GM18867 (cell line): ENCODE data around the gene ZSCAN5B.
"Not testable (repeated sequence)": the region's sequence is repeated elsewhere in the genome, so short reads cannot be mapped to it uniquely, and the experiment has no call there.

Experiments
- ATAC-seq: cut with Tn5 transposase; IDR thresholded peaks from one replicate; pipeline ENCODE4 v1.9.1; 2021; ENCODE audit warnings: mild to moderate bottlenecking, moderate library complexity; ENCODE audit not compliant: unreplicated experiment

ZSCAN5B gene

DNA sequence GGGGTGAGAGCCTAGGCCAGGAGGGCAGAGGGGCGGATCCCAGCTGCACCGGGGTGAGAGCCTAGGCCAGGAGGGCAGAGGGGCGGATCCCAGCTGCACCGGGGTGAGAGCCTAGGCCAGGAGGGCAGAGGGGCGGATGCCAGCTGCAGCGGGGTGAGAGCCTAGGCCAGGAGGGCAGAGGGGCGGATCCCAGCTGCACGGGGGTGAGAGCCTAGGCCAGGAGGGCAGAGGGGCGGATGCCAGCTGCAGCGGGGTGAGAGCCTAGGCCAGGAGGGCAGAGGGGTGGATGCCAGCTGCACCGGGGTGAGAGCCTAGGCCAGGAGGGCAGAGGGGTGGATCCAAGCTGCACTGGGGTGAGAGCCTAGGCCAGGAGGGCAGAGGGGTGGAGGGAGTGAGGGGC lies 21.3 kb downstream of the ZSCAN5B start:
- not testable (repeated sequence) for ATAC-seq

DNA sequence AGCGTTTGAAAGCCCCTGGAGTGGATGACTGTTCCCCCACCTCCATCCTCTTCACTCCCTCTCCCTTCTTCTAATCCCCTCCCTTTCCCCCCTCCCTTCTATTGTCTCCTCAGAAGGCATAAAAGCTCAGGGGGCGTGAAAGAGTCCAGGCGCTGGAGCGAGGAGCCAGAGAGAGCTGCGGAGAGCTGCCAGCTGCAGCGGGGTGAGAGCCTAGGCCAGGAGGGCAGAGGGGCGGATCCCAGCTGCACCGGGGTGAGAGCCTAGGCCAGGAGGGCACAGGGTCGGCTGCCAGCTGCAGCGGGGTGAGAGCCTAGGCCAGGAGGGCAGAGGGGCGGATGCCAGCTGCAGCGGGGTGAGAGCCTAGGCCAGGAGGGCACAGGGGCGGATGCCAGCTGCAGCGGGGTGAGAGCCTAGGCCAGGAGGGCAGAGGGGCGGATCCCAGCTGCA lies 21.7 kb downstream of the ZSCAN5B start, which contains the start of gene GALP:
GALP (plus strand) TSS at position 148 of the 447 bp plus-strand sequence. CDS start 1,101 bp downstream, outside the sequence.
- ATAC-seq: not testable (repeated sequence)

DNA sequence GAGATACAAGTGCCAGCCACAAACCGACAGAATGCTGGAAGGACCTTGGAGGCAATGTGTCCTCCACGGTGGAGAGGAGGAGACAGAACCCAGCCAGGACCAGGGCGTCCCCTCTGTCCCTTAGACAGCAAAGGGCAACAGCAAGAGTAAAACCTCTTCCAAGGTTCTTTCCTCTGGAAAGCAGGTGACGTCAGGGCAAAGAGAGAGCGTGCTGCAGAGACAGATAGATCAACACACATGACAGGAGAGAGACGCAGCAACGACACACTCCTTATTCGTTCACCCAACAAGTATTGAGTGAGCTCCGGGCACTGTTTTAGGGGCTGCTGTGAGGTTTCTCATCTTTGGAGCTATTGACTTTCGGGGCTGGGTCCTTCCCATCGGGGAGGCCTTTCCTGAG lies 23.0 kb downstream of the ZSCAN5B start:
- ATAC-seq: no peak

DNA sequence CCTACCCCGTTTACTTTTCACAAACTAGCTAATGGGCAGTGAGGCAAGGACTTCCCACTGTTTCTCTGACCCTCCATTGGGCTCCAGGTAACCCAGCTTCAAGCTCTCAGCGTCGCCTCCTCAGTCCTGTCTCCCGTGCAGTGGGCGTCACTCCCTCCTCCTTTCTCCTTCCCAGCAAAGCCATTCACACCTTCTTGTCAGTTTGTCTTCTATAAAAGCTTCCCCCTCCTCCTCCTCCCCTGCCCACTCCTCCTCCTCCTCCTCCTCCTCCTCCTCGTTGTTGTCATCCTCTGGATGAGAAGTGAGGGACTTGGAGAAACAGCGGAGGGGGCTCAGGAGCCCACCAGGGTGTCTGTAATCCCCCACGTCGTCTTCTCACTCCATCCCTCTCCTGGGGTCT lies 23.5 kb downstream of the ZSCAN5B start:
- no peak for ATAC-seq

DNA sequence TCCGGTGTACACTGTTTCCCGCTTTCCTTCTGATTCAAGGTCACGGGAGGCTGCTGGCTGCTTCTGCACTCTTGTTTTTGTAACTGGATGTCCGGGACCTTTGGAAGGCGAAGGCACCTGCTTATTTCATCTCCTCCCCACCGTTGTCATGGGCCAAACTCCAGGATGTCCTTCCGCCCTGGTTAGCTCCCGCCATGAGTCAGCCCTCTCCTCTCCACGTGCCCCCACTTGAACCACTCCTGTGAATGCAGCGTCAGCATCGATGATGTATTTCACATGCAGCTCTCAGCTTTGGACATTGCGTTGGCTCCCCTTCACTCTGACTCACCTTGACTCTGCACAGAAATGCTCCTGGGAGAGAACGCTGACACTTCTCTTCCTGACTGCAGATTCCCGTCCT lies 27.3 kb downstream of the ZSCAN5B start:
- no peak for ATAC-seq

DNA sequence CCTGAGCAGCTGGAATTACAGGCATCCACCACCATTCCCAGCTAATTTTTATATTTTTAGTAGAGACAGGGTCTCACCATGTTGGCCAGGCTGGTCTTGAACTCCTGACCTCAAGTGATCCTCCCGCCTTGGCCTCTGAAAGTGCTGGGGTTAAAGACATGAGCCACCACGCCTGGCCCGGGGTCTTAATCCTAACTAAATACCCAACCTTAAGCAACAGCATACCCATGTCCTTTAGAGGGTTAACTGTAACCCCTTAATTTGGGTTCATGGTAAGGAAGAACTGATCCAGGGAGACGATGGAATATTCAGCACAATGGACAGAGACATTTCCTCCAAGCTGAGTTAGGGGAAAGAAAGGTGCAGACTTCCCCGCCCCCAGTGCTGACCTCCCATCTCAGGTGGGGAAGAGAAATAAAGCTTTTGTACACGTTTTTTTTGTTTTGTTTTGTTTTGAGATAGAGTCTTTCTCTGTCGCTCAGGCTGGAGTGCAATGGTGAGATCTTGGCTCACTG lies 30.5 kb downstream of the ZSCAN5B start:
- ATAC-seq: no peak

DNA sequence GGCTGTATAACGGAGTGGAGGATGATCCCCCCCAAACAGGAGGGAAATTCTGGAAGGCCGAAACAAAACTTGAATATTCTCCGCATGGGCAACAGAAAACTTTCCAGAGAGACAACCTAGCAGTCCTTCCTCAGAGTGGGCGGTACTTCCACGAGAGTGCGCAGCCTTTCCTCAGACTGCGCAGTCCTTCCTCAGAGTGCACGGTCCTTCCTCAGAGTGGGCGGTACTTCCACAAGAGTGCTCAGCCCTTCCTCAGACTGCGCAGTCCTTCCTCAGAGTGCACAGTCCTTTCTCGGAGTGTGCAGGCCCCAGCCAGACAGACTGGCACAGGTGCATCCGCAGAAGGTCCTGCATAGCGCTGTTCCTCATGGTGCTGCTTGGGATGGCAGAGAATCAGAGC lies 34.5 kb downstream of the ZSCAN5B start:
- ATAC-seq: no peak

DNA sequence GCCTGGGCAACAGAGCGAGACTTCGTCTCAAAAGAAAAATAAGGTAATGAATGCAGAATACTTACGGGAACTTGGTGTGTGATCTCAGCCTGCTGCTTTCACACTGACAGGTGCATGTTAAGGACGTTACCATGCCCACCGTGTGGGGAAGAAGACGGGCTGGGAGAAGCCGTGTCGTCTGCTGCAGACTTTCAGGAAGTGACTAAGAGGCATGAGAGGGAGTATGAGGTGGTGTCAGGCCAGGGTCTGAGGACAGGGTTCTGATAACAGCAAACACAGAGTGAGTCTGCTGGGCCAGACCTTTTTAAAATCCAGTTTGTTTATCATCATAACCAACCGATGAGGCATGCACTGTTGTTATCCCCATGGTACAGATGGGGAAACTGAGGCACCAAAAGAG lies 35.3 kb downstream of the ZSCAN5B start:
- no peak for ATAC-seq

DNA sequence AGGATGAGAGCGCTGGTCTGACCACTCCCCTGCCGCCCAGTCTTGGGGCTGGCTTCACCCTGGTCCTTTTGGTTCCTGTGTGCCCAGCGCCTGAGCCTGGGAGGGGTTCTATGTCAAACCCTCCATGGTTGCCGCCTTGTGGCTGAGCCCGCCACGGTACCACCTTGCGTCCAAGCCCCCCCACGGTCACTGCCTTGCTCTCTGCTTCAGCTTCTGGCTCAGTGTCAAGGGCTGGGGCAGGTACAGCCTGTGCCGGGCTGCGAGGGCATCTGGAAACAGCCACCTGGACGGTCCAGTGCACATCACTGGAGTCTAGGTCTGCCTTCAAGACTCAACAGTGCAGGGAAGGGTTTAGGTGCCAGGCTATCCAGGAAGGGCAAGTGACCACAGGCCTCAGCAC lies 36.0 kb downstream of the ZSCAN5B start:
- no peak for ATAC-seq

DNA sequence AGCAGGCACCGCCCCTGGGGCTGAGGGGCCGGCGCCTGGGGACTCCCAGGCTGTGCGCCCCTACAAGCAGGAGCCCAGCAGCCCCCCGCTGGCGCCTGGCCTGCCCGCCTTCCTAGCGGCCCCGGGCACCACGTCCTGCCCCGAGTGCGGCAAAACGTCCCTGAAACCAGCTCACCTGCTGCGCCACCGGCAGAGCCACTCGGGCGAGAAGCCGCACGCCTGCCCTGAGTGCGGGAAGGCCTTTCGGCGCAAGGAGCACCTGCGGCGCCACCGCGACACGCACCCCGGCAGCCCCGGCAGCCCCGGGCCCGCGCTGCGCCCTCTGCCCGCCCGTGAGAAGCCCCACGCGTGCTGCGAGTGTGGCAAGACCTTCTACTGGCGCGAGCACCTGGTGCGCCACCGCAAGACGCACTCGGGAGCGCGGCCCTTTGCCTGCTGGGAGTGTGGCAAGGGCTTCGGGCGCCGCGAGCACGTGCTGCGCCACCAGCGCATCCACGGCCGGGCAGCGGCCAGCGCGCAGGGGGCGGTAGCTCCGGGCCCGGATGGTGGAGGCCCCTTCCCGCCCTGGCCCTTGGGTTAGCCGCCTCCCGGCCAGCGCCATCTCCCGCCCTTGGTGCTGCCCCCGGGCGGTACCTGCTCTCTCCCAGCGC lies 37.8 kb downstream of the ZSCAN5B start:
- ATAC-seq: no peak

DNA sequence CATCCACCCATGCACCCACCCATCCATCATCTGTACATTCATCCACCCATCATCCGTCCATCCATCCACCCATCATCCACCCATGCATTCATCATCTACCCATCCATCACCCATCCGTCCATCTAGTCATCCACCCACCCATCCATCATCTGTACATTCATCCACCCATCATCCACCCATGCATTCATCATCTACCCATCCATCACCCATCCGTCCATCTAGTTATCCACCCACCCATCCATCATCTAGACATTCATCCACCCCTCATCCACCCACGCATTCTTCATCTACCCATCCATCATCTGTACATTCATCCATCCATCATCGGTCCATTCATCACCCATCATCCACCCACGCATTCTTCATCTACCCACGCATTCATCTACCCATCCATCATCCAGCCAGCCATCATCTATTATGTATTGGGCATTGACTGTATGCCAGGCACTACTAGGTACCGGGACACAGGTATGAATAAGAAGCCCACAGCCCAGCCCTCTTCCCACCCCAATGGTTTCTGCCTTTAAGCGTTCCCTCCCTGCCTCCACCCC lies 38.5 kb downstream of the ZSCAN5B start:
- ATAC-seq: no peak

DNA sequence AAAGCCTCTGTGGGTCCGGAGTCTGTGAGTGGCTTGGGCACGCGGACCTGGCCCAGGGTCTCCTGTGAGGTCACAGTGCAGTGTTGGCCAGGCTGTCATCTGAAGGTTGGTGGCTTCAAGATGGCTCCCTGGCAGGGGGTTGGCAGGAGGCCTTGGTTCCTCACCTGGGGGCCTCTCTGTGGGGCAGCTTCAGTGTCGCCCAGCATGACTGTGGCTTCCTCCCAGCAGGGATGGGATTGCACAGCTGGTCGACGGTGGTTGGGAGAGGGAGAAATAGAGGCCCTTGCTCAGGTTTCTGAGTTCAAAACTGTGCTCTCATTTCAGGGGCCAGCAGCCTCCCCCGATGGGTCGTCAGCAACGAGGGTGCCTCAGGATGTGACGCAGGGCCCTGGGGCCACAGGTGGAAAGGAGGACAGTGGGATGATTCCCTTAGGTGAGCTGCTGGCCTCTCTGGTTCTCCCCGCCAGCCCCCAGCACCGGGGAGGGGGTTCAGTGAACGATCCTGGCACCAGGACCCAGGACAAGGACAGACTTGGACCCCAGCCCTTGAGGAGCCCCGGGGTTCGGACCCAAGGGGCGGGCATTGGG lies 39.3 kb downstream of the ZSCAN5B start:
- ATAC-seq: no peak

DNA sequence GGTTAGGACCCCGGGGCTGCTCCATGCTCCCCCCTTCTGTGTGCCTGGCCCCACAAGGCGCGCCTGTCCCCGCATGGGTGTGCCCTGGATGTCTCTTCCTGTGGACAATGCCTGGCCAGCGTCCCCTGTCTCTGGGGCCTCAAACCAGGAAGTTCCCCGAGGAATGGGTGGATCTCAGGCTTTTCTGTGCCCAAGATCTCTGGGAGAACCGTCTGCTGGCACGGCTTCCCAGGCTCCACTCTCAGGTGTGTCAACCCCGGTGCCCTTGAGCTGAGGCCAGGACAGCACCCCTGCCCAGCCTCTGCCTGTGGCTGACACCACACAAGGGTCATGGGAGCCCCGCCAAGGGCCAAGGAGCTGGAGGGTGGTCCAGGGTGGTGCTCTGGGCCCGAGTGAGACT lies 40.8 kb downstream of the ZSCAN5B start:
- no peak for ATAC-seq

DNA sequence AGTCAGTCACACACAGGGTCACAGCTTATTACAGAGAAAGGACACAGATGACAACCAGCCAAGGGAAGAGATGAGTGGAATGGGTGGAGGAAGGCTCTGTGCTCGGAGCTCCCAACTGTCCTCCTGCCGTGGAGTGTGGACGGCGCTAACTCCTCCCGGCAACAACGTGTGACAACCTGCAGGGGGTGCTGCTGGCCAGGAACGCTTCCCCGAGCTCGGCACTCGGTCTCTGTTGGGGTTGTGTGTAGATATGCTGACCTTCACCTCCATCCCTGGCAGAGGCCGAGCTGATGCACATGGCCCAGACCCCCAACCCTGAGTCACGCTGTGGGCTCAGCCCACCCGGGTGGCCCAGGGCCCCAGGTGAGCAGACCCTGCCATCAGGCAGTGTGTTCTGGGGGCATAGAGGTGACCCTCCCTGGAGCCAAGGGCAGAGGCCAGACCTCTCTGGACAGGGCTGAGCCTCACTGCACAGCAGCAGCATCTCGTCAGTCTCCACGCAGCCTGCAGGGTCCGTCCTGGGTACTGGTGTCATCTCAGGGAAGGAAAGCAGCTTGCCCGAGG lies 42.4 kb downstream of the ZSCAN5B start:
- no peak for ATAC-seq

DNA sequence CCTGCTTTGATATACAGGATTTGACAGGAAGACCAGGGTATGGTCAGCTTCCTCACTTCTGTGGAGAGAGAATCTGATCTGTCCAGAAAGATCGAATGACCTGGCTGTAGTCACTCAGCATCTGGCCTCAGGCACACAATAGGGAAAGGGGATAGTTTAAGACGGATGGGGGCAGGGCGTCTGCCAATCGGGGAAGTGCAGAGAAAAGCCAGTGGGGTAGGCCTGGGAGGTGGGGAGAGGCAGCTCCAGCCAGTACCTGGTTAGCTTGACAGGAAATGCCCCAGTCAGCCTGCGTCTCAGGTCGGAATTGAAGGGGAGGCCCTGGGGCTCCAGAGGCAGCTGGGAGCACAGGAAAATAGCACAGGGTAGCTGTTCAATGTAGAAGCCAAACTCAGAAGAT lies 44.1 kb downstream of the ZSCAN5B start:
- ATAC-seq: no peak

DNA sequence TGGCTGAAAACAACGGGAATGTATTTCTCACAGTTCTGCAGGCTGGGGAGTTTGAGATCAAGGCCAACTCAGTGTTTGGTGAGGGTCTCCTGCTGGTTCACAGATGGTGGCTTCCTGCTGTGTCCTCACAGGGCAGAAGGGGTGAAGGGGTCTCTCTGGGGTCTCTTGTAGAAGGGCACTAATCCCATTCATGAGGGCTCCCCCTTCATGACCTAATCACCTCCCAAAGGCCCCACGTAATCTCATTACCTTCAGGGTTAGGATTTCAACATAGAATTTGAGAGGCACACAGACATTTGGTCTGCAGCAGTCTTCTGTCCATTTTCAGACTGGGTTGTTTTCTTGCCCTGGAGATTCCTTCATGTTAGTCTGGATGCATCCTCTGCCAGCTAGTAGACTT lies 44.9 kb downstream of the ZSCAN5B start:
- no peak for ATAC-seq

DNA sequence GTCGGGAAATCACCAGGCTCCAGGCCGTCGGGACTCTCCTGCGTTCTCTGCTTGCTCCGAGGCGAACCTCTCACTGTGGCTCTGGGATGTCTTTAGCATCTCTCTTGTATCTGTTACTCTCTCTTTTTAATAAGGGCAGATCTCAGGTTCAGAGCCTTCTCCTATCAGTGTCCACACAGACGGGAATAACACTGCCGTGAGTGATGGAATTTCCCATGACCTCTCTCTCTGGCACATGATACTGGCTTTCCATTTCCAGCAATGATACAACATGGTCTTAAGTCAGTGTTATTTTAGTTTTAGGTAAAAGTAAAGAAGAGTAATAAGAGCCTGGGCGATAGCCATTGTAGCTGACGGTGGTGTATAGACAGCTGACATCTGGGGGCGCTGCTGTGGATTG lies 47.2 kb downstream of the ZSCAN5B start:
- no peak for ATAC-seq

DNA sequence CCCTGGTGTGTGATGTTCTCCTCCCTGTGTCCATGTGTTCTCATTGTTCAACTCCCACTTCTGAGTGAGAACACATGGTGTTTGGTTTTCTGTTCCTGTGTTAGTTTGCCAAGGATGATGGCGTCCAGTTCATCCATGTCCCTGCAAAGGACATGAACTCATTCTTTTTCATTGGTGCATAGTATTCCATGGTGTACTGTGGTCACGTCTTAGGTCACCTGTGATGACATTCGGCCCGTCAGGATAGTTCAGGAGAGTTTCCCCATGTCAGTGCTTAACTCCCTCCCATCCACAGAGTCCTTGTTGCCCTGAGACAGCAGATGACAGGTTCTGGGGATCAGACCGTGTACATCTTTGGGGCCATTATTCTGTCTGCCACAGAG lies 47.9 kb downstream of the ZSCAN5B start:
- no peak for ATAC-seq

DNA sequence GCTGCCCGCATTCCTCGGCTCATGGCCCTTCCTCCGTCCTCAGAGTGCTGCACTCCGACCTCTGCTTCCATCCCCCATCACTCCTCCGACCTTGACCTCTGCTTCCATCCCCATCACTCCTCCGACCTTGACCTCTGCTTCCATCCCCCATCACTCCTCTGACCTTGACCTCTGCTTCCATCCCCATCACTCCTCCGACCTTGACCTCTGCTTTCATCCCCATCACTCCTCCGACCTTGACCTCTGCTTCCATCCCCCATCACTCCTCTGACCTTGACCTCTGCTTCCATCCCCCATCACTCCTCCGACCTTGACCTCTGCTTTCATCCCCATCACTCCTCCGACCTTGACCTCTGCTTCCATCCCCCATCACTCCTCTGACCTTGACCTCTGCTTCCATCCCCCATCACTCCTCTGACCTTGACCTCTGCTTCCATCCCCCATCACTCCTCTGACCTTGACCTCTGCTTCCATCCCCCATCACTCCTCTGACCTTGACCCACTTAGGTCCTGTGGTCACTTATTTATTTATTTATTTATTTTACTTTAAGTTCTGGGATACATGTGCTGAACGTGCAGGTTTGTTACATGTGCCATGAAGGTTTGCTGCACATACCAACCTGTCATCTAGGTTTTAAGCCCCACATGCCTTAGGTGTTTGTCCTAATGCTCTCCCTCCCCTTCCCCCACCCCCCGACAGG lies 48.5 kb downstream of the ZSCAN5B start:
- ATAC-seq: not testable (repeated sequence)

DNA sequence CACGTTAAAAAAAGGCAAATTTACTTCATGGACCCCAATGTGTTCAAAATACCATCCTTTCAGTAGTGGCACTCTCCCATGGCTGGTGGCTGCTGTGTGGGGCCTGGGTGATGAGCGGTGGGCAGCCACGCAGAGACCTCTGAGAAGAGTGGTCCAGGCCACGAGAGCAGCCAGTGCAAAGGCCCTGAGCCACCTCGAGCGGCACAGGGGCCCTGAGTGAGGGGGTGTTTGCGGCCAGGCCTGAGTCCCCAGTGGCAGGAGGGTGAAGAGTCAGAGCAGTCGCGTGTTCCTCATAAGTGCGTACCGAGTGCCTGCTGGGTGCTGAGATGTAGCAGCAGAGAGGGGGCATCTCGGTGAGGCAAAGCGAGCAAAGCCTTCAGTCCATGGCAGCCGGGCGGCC lies 49.5 kb downstream of the ZSCAN5B start:
- ATAC-seq: no peak

DNA sequence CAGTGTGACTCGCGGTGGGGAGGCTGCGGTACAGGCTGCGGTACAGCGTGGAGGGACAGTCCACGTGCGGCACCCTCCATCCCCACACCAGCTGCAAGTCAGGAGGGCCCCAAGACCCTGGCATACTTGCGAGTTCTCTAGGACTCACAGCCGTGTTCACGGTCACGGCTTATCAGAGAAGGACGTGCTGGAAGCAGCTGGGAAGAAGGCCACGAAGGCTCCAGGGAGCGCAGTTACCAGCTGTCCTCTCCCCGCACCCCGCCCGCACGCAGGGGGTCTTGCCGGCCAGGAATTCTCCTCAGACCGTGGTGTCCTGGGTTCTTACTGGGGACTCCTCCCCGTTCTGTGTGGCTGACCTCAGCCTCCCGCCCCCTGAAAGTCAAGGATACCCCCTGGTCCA lies 50.3 kb downstream of the ZSCAN5B start:
- ATAC-seq: no peak
